Mucosa of gallbladder (tissue), 1 donor: ENCODE data around the gene TRAIP. TPM values are rescaled to one million over a fixed set of nuclear protein-coding genes. Genes with fewer than 3 reads are reported as not detected.
"Not testable (repeated sequence)": the region's sequence is repeated elsewhere in the genome, so short reads cannot be mapped to it uniquely, and the experiment has no call there.

Source experiments
- DNase-seq: peaks from one replicate; pipeline ENCODE4 v3.0.0-alpha.2; 2020; ENCODE audit warnings: low spot score
- total RNA-seq: library from RNA; stranded (reverse); gene quantifications from one replicate; pipeline ENCODE4 v1.2.1, GENCODE V29; 2021
- donor health status: DM: no; HTN: no; CAD: no.

The TRAIP gene, protein sequence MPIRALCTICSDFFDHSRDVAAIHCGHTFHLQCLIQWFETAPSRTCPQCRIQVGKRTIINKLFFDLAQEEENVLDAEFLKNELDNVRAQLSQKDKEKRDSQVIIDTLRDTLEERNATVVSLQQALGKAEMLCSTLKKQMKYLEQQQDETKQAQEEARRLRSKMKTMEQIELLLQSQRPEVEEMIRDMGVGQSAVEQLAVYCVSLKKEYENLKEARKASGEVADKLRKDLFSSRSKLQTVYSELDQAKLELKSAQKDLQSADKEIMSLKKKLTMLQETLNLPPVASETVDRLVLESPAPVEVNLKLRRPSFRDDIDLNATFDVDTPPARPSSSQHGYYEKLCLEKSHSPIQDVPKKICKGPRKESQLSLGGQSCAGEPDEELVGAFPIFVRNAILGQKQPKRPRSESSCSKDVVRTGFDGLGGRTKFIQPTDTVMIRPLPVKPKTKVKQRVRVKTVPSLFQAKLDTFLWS
- total RNA-seq = 2.4 TPM

DNA sequence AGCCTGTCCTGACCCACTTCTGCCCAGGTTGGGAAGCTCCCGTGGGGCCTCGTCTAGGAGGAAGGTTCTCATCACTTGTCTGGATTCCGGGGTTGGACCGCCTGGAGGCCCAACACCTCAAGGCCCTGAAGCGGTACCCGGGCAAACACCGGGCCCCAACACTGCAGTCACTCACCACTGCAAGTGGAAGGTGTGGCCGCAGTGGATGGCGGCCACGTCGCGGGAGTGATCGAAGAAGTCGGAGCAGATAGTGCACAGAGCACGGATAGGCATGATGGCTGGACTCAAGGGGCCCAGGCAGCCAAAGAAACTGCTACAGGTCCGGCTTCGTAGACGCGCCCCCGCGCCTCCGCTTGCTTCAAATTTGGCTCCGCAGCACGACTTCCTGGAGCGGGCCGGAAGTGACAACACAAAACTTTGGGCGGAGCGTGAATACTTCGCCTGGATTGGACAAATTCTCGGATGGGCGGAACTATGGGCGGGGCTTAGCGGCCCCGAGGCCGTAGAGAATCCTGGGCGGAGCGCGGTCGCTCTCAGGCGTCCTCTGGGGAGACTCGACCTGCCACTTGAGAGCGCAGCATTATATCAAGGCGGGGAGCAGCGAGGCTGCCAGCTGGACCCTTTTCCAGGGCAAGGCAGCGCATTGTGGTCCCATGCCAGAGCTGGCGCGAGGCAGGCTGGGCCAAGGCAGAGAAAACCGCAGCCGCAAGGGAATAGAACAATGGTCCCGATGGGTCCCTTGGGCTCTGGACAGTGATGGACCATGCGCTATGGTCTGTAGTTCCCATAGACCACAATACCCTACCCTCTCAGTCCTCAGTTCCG lies at the start of gene TRAIP:
Gene TRAIP, minus strand, starts transcription at position 384 of the 825 bp plus-strand sequence. Its CDS starts 111 bp downstream, at position 273.
- DNase-seq = peak; percentile 96

DNA sequence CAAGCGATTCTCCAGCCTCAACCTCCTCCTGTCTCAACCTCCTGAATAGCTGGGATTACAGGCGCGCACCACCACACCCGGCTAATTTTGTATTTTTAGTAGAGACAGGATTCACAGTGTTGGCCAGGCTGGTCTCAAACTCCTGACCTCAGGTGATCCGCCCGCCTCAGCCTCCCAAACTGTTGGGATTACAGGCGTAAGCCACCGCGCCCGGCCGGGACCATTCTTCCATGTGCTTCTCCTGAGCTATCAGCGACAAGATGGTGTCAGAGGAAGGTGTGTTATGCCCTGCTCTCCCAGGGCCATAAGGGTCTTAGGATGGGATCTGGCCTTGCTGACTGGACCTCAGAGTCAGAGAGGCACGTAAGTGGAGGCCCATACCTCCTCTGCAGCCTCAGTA lies 48.1 kb upstream of the TRAIP start:
- not testable (repeated sequence) for DNase-seq

DNA sequence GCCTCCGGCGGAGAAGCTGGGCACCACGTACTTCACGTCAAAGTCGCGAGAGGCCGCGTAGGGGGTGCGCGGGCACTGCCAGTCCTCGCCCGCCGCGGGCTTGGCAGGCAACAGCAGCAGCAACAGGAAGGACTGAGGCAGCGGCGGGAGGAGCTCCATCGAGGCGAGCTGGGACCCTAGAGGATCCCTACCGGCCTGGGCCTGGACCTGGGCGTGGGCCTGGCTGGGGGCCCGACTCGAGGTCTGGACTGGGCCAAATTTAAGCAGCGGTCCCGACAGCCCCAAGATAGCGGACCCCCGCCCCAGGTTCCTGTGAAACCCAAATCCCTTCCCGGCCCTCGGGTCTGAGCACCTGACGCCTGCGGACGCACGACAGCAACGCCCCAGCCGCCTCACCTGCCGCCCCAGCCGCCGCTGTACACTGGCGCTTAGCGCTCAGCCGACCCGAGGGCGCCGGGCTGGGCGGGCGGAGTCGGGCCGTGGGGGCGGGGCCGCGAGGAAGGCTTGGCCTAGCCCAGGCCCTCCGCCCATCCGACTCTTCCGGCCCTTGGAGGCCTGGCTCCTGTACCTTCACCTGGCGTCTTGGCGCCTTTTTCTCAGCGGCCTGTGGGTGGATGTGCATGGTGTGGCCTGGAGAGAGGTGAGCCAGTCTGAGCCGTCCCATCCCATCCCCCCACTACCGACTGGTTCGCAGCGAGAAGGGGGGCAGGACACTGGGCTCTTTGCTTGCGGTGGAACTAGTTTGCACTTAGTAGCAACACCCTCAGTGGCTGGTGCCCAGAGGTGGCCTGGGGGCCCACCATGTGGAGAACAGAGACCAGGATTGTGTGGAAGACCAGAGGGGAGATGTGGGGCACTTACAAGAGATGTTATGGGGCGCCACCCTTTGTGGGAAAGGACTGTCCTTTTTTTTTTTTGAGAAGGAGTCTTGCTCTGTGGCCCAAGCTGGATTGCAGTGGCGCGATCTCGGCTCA lies 47.4 kb upstream of the TRAIP start, which contains the start of gene MST1R:
Gene MST1R, minus strand, starts transcription at position 423 of the 974 bp plus-strand sequence. Its CDS starts 264 bp downstream, at position 159.
- DNase-seq = peak; percentile 87

DNA sequence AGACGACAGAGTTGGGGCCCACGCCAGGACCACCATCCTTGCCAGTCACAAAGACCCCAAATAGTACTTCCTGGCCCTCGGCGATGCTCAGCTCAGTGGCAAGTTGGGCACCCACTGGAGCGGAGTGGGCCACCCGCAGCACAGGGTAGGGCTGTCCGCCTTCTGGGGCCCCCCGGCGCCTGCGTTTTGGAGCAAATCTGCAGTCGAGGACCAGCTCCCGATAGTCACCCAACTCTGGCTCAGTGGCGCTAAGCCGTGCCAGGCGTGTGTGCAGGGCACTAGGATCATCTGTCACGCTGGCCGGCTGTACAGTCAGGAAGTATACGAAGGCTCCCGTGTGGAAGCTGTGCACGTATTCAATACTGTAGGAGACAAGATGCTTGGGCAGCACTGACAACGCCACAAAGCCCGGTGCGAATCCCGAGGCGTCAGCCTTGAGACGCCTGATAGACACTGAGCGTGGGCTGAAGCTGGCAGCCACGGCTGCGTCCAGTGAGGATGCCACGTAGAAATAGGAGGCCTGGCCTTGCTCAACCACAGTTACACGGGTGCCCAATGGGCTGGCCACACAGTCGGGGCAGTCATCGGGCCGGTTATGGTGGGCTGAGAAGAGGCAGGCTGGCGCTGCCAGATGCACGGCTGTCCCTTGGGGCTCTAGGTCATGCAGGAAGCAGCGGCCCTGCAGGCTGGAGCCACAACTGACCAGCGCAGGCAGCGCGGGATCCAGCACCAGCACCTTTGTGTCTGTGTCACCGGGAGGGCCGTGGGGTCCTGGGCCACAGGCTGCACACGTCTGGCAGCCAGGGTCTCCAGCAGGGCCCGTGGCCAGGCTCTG lies 46.4 kb upstream of the TRAIP start:
- no peak for DNase-seq

DNA sequence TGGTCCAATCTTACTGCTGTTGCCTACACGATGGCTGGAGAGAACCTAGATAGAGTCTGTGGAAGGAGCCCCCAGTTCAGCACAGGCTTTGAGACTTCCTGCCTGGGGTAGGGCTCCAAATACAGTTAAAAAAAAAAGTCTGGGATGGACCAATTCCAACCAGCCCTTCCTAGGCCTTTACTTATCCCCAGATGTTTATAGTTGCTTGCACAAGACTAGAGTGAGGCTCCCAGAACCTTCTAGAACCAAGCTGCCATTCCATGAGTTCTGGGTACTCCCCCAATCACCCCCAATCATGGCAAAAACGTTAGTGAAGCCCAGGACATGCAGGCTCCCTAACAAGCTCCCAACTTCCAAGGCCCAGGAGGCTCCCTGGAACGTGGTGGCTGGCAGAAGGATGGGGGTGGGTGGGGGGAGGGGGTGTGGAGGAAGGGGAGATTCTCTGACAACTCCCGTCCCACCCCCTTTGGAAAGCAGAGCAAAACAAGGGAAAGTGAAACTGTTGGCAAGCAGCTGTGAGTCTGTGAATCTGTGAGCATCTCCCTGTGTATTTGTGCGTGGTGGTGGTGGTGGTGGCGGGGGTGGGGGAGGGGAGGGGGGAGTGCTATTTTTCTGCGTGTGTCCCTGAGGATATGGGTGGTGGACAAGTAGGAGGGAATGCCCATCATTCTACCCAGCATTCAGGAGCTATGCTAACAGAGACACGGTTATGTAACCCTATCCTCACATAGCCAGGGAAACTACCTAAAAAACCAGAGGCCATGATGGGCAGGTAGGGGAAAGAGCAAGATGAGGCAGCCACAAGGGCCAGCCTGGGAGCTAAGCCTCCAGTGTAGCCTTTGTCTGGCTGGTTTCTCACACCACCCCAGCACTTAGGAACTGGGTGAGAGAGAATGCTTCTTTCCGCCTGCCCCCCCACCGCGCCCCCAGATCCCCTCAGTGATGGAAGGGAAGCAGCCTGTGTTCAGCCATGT lies 45.3 kb upstream of the TRAIP start:
- no peak for DNase-seq

DNA sequence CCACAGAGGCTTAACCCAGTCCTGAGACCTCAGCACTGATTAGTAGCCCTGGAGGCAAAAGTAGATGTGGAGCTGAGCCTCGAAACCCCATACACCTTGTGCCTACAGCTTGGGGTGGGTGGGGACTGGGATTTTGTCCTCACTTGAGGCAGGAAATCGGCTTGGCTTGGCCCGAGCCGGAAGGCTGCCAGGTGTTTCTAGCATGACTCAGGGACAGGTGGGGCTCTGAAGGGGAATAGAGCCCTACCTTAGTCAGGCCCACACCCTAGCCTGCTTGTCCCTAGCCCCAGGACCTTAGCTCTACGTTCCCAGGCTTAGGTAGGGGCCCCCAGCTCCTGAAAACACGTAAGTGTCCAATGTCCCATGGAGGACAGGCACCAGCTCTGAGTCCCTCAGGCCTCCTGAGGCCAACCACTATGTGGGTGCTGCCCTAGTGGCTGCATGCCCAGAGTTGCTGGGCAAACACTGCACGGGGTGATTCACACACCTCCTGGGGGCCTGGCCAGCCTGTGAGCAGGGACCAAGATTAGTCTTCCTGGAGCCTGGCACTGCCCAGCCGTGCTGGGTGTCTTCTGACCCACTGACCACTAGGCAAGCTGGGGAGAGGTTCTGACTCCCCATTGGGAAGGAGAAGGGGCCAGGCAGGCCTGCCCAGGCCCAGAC lies 44.3 kb upstream of the TRAIP start:
- DNase-seq = peak; percentile 82

DNA sequence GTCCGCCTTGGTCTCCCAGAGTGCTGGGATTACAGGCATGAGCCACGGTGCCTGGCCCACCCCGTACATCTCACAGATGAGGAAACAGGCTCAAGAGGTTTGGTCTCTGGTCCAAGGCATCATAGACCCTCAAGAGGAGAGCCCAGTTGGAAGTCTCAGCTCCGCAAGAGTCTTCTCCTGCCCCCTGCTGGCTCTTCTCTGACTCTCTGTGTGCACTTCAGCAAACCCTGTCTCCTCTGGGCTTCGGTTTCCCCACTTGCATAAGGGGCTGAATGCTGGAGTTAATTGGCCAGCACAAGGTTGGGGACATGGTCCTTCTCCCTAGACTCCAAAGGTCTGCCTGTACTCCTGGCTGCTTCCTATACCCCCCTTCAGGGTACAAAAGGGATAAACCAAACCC lies 43.5 kb upstream of the TRAIP start:
- DNase-seq = no peak

DNA sequence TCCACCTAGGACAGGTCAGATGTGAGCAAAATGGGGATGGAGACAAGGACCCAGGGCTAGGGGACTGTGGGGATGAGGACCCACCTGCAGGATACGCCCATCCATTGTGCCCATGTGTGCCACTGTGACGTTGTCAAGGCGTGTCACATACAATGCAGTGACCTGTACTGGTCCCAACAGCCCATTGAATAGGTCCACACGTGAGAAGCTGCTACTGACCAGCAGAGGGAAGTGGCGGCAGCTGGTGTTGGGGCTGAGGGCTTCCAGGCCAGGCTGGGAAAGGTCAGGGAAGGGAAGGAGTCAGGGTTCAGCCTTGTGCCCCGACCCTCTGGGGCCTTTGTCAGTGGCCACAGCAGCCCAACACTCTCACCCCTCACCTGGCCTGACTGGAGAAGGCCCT lies 42.6 kb upstream of the TRAIP start:
- DNase-seq = no peak

DNA sequence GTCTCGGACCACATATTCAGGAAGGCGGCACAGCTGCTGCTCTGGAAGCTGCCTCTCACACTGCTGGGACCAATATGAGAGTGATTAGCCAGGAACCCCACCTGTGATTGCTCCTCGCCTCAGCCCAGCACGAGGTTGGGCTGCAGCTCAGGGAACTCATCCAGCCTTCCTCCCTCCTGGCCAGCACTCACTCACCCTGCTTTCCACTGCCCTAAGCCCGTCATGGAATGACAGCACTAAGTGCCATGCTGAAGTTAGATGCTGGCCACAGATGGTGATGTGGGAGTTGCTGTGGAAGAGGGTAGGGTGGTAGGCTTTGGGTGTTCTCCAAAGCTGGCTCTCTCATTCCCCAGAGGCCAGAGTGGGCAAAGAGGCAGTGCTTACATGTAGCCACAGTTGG lies 40.0 kb upstream of the TRAIP start:
- DNase-seq = no peak

DNA sequence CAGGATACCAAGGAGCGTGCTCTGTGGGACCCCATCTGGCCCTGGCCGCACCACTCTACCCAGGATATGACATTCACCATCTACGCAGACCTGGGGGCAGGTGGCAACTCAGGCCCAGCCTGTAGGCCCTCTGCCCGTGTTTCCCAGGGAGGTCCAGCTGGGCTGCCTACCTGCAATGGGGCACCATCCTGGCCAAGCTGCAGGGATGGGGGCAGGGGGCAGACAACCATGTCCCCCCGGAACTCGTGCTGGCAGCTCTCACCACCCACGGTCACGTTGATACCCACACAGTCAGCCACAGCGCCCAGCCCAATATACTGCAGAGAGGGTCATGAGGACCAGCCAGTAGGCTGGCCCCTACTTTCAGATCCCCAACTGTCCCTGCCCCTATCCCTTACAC lies 39.4 kb upstream of the TRAIP start:
- DNase-seq = no peak

DNA sequence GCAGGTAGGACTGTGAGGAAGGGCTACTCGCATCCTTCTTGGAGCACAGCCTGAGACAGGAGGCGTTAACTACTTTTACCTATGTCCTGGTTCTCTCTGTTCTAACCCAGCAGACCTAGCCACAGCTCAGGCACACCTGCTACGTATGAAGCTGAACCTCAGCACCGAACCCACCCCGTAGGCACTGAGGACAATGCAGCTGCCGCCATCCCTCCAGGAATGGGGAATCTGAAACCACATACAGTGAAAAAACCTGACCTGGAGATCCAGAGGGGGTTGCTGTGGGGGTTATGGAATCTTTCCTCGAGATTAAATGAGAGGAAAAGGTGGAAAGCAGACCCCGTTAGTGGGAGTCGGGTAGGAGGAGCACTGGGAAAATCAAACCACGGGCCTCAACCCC lies 32.9 kb upstream of the TRAIP start:
- no peak for DNase-seq

DNA sequence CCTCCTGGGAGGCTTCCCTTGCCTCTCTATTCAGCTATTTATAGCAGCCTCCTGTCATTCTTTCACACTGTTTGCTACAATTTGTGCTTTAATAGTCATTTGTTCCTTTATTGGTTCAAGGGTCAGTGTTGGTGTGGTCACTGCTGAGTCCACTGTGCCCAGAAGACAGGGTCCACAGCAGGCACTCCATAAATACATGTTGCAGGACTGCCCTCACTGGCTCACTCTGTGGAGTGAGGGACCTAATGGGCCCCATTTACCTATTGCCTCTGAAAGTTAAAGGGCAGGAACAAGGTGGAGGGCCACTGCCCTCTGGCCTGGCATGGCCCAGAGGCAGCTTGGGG lies 30.5 kb upstream of the TRAIP start:
- no peak for DNase-seq

DNA sequence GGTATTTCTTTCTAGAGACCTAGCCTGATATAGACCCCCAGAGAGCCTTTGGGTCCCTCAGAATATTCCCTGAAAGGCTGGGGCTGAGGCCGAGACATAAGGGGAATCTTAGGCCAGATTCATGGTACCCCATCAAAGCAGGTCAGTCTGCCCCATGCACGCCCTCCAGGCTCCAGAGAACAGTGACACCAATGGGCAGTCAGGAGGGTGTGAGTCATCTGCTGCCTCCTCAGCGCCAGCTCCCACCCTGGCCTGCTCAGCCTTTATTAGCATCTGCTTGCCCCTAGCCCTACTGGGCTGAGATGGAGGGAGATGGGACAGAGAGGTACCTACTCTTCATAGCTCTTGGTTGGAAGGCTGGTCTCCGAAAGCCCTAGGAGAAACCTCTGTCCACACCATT lies 27.6 kb upstream of the TRAIP start:
- DNase-seq = no peak

DNA sequence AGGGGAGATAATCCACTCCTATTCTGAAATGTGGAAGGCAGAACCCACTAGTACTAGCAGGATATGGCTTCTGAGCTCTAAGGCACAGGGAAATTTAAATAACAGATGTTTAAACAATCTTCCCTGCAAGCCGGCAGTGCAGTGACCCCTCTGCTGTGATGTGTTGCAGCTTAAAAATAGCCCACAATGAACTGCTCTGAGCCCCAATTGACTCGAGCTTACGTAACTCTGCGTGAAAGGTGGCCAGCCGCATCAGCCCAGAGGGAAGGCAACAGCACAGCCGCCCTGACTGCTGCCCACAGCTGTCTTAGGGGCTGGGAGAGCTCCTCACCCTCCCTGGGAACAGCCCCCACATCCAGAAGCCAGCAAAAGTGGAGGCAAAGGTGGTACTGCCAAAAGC lies 25.8 kb upstream of the TRAIP start:
- DNase-seq = no peak

DNA sequence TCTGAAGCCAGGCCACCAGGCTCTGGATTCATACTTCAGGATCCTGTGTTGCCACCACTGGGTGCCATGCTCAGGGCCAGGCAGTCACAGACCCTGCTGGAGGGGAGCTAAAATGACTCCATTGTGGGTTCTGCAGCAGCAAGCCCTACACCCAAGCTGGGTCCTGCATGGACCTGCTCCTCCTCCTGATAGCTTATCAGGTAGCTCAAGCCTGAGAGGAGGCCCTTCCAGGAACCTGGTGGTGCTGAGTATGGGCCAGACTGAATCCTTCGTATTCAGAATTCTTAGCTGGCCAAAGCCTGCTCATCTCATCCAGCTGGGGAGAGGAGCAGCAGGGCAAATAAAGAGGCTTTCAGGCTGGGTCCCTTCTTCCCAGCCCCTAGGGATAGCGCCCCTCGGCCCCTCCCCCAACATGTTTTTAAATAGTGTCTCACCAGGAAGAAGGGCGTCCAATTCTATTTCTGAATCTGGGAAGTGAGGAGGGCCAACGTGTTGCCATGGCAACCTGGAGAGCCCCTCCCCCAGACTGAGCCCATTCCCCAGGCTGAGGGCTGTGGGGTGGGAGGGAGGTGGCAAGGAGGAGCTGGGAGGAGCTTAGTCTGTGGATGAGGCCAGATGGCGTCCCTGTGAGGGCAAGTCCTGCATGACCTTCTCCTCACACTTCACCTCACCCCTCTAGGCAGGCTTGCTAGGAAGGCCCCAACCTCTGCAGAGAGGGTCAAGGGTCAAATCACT lies 24.4 kb upstream of the TRAIP start:
- no peak for DNase-seq

DNA sequence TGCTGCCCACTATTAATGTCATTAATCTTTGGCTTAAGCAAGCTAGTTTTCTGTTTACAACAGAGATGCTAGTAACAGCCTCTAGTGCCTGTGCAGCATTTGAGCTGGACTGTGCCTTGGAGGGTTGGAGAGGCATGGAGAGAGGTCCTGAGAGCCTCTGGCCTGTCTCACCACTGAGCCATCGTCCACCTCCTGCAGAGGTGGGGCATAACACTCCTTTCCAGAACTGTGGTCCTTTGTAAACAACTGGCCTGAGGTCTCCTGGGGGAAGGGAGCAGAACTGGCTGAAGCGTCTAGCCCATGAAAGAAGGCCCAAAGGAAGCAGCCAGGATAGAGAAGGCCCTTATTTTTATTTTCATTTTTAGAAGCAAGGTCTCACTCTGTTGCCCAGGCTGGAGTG lies 23.4 kb upstream of the TRAIP start:
- no peak for DNase-seq

DNA sequence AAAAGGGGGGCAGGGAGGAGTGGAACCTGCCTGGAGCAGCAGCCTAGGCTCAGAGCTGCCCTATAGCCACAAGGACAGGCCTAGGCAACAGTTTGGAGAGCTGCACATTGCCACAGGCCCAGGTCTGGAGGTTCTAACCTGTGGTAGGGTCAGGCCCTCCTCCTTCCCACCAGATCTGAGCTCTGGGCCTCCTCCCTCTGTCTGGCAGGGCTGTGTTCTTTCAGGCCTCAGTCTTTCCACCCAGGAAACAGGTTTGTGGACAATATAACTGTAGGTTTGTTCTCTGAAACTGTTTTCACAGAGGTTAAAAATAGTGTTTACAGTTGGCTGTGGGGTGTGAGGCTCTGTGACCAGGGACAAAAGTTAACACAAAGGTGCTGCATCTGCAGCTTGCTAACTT lies 22.3 kb upstream of the TRAIP start:
- no peak for DNase-seq

DNA sequence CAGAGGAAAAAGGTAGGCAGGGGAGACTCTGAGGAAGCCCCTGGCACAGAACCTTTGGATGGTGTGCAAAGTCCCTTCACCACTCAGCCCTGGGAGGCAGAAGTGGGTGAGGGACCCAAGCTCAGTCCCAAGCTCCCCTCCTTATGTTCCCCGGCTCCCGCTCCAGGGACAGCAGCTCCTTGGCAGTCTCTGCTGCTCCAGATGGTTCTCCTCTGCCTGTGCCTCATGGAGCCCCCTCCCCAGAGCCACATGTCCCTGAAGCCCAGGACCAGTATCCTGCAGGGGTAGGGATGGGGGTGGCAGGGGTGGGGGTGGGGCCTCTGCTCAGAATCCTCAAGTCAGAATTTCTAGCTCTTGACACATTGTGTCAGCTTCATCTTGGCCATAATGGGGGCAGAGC lies 21.4 kb upstream of the TRAIP start:
- no peak for DNase-seq
